Osteoblast (primary cell): Measurements from ENCODE around the gene DISC1. TPM values are rescaled to one million over a fixed set of nuclear protein-coding genes. Genes with fewer than 3 reads are reported as not detected.
"Not testable (repeated sequence)": the region's sequence is repeated elsewhere in the genome, so short reads cannot be mapped to it uniquely, and the experiment has no call there.

Source experiments
- DNase-seq: peaks from one replicate; pipeline ENCODE4 v3.0.0; 2011; ENCODE audit warnings: low spot score, mixed read lengths; ENCODE audit not compliant: insufficient read length; ENCODE audit errors: missing footprints
- H2AFZ ChIP-seq: 2 replicates; pipeline ENCODE4 v1.6.0; 2011; ENCODE audit warnings: mild to moderate bottlenecking, low read length
- H3K27ac ChIP-seq: 2 replicates; pipeline ENCODE4 v1.5.1; 2011; ENCODE audit warnings: mild to moderate bottlenecking, low read depth, low read length, moderate library complexity
- H3K27me3 ChIP-seq: 2 replicates; pipeline ENCODE4 v1.6.0; 2012; ENCODE audit warnings: mild to moderate bottlenecking, control low read depth, inconsistent platforms, low read length, moderate library complexity; ENCODE audit not compliant: insufficient read depth
- H3K36me3 ChIP-seq: 2 replicates; pipeline ENCODE4 v1.5.1; 2011; ENCODE audit warnings: mild to moderate bottlenecking, low read length, control low read depth, moderate library complexity; ENCODE audit not compliant: insufficient read depth
- H3K4me1 ChIP-seq: 2 replicates; pipeline ENCODE4 v1.5.1; 2011; ENCODE audit warnings: mild to moderate bottlenecking, low read length, control low read depth, moderate library complexity; ENCODE audit not compliant: insufficient read depth
- H3K4me2 ChIP-seq: 2 replicates; pipeline ENCODE4 v1.6.0; 2011; ENCODE audit warnings: mild to moderate bottlenecking, low read length; ENCODE audit not compliant: insufficient read depth
- H3K4me3 ChIP-seq: fragments of 200-600 bp; sonication (generic); 3 replicates; pipeline ENCODE4 v1.5.1; 2012; ENCODE audit warnings: mild to moderate bottlenecking, low read length, inconsistent platforms; ENCODE audit not compliant: insufficient read depth
- H3K79me2 ChIP-seq: 2 replicates; pipeline ENCODE4 v1.6.0; 2012; ENCODE audit warnings: mild to moderate bottlenecking, low read length, control low read depth, inconsistent platforms; ENCODE audit not compliant: insufficient read depth
- H3K9me3 ChIP-seq: 2 replicates; pipeline ENCODE4 v1.5.1; 2011; ENCODE audit warnings: low read depth, low read length, control low read depth
- H4K20me1 ChIP-seq: 2 replicates; pipeline ENCODE4 v1.6.0; 2012; ENCODE audit warnings: mild to moderate bottlenecking, low read length, control low read depth; ENCODE audit not compliant: insufficient read depth
- total RNA-seq: library from RNA; depleted of rRNA; stranded (reverse); fragments of >200 nt; gene quantifications from 2 replicates; pipeline ENCODE4 v1.2.3, GENCODE V29; 2012
- TF ChIP-seq, protein P1 (sequence below): IDR thresholded peaks from 2 replicates; pipeline ENCODE4 v1.5.1; 2011; ENCODE audit warnings: mild to moderate bottlenecking, low read depth, low read length, moderate library complexity; ENCODE audit errors: extremely low read depth

The DISC1 gene
- total RNA-seq, 1 donor = 11.9 TPM

DNA sequence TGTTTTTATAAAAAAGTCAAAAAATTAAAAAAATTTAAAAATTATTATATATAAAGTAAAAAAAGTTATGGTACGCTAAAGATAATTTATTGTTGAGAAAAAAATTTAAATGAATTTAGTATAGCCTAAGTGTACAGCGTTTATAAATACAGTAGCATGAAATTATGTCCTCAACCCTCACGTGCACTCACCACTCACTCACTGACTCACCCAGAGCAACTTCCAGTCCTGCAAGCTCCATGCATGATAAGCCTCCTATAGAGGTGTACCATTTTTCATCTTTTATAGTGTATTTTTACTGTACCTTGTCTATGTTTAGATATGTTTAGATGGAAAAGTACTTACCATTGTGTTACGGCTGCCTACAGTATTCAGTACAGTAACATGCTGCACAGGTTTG lies 5.1 kb downstream of the DISC1 start:
- no peaks in the 10 kb centered on the region for H3K36me3 ChIP-seq
- TF ChIP-seq, protein P1, sequence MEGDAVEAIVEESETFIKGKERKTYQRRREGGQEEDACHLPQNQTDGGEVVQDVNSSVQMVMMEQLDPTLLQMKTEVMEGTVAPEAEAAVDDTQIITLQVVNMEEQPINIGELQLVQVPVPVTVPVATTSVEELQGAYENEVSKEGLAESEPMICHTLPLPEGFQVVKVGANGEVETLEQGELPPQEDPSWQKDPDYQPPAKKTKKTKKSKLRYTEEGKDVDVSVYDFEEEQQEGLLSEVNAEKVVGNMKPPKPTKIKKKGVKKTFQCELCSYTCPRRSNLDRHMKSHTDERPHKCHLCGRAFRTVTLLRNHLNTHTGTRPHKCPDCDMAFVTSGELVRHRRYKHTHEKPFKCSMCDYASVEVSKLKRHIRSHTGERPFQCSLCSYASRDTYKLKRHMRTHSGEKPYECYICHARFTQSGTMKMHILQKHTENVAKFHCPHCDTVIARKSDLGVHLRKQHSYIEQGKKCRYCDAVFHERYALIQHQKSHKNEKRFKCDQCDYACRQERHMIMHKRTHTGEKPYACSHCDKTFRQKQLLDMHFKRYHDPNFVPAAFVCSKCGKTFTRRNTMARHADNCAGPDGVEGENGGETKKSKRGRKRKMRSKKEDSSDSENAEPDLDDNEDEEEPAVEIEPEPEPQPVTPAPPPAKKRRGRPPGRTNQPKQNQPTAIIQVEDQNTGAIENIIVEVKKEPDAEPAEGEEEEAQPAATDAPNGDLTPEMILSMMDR = no peak
- H4K20me1 ChIP-seq = no peaks in the 10 kb centered on the region
- no peak overlapping the region for H3K4me2 ChIP-seq
- H3K9me3 ChIP-seq = no peaks in the 10 kb centered on the region
- peaks cover 25% of the 10 kb centered on the region for H3K4me1 ChIP-seq
- no peak for DNase-seq
- no peak overlapping the region for H3K27ac ChIP-seq
- H3K27me3 ChIP-seq = no peaks in the 10 kb centered on the region
- H3K4me3 ChIP-seq = no peak overlapping the region
- no peaks in the 10 kb centered on the region for H3K79me2 ChIP-seq
- no peak overlapping the region for H2AFZ ChIP-seq

DNA sequence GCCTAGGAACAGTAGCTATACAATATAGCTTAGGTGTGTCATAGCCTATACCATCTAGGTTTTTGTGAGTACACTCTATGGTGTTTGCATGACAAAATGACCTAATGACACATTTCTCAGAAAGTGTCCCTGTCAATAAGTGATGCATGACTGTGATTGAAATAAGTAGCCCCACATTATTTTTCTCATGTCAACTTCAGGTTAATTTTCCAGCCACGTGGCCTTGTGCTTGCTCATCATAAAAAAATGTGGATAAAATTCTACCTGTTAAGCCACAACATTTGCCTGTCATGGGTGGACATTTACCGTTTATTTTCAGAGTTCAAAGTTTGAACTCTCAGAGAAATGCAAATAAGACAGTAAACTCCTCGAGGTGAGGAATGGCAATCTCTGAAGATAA lies 5.5 kb downstream of the DISC1 start:
- H3K79me2 ChIP-seq = no peaks in the 10 kb centered on the region
- TF ChIP-seq, protein P1 = no peak
- no peaks in the 10 kb centered on the region for H4K20me1 ChIP-seq
- peaks cover 22% of the 10 kb centered on the region for H3K4me1 ChIP-seq
- no peak overlapping the region for H3K4me3 ChIP-seq
- DNase-seq = no peak
- H3K36me3 ChIP-seq = no peaks in the 10 kb centered on the region
- H2AFZ ChIP-seq = no peak overlapping the region
- H3K4me2 ChIP-seq = no peak overlapping the region
- H3K9me3 ChIP-seq = no peaks in the 10 kb centered on the region
- H3K27ac ChIP-seq = no peak overlapping the region
- no peaks in the 10 kb centered on the region for H3K27me3 ChIP-seq

- no peak for DNase-seq
- H3K36me3 ChIP-seq = no peaks in the 10 kb centered on the region
- H3K4me2 ChIP-seq = no peak overlapping the region
- no peak overlapping the region for H3K27ac ChIP-seq
- peaks cover 15% of the 10 kb centered on the region for H3K4me1 ChIP-seq
- H3K79me2 ChIP-seq = no peaks in the 10 kb centered on the region
- no peak overlapping the region for H3K4me3 ChIP-seq
- no peaks in the 10 kb centered on the region for H4K20me1 ChIP-seq
- no peaks in the 10 kb centered on the region for H3K27me3 ChIP-seq
- TF ChIP-seq, protein P1 = no peak
- H3K9me3 ChIP-seq = no peaks in the 10 kb centered on the region
- H2AFZ ChIP-seq = no peak overlapping the region
Measured at GRCh38 chr1:231634323-231635013, 7.9 kb downstream of the DISC1 start.

- peak overlapping the region; percentile 18 for H3K4me2 ChIP-seq
- TF ChIP-seq, protein P1 = no peak
Measured at GRCh38 chr1:231636157-231636556, 9.6 kb downstream of the DISC1 start.

GRCh38 chr1:231636922-231637321 lies 10.3 kb downstream of the DISC1 start:
- not testable (repeated sequence) for DNase-seq

More at GRCh38 chr1:231636157-231636556, 9.6 kb downstream of the DISC1 start:
- DNase-seq = peak; percentile 93
- Histone ChIP-seq H4K20me1 (peaks cover 4% of the 10 kb centered on the region), H3K79me2 (no peaks in the 10 kb centered on the region), H3K36me3 (no peaks in the 10 kb centered on the region), H2AFZ (peak overlapping the region; percentile 2), H3K4me1 (peaks cover 6% of the 10 kb centered on the region), H3K27me3 (no peaks in the 10 kb centered on the region), H3K4me3 (no peak overlapping the region), H3K9me3 (no peaks in the 10 kb centered on the region), H3K27ac (no peak overlapping the region)

More at GRCh38 chr1:231636922-231637321, 10.3 kb downstream of the DISC1 start:
- H3K36me3 ChIP-seq, H3K27ac ChIP-seq, H3K9me3 ChIP-seq, H3K4me2 ChIP-seq, H3K4me3 ChIP-seq, H4K20me1 ChIP-seq, H2AFZ ChIP-seq, H3K27me3 ChIP-seq, H3K79me2 ChIP-seq, H3K4me1 ChIP-seq: not testable (repeated sequence)
